Measurements from ENCODE around the gene THBS3. TPM values are rescaled to one million over a fixed set of nuclear protein-coding genes. Genes with fewer than 3 reads are reported as not detected.

Gene THBS3
- total and polyA plus RNA-seq, 2 experiments from 2014 or later: 19.8 to 39.9 TPM

- WGBS (ENCODE audit: low lambda C conversion rate, missing lambda C conversion rate): 98% methylated on average over 7 of the region's 7 CpGs
- H3K27me3 ChIP-seq: peaks cover 5% of the 10 kb centered on the region
- DNase-seq (ENCODE audit: low spot score): no peak
Observed at GRCh38 chr1:155170806-155171205, 36.9 kb downstream of the THBS3 start.

GRCh38 chr1:155170101-155170785 is 37.5 kb downstream of the THBS3 start:
- H3K4me2 ChIP-seq: no peak overlapping the region
- TF ChIP-seq EZH2 (IDR thresholded peaks at IDR 0.05; ENCODE audit: borderline replicate concordance) (no peak), CTCF (IDR thresholded peaks at IDR 0.05; ENCODE audit: poor library complexity) (no peak), EZH2phosphoT487 (IDR thresholded peaks at IDR 0.05; ENCODE audit: low read depth, severe bottlenecking, unreplicated experiment) (no peak)
- H3K4me3 ChIP-seq: no peak overlapping the region
- H3K27me3 ChIP-seq: peaks cover 5% of the 10 kb centered on the region
- 79% methylated on average over 1 of the region's 2 CpGs for WGBS (ENCODE audit: low lambda C conversion rate, missing lambda C conversion rate)
- no peaks in the 10 kb centered on the region for H3K36me3 ChIP-seq (replicated peaks; ENCODE audit: insufficient read depth, low read depth)
- no peaks in the 10 kb centered on the region for H3K9me3 ChIP-seq (ENCODE audit: low read depth)
- H3K9me2 ChIP-seq (replicated peaks; ENCODE audit: insufficient read depth): no peaks in the 10 kb centered on the region
- DNase-seq (ENCODE audit: low spot score): no peak
- peaks cover 16% of the 10 kb centered on the region for H3K4me1 ChIP-seq (ENCODE audit: insufficient read depth)
- H2AFZ ChIP-seq: no peak overlapping the region
- H3K27ac ChIP-seq: no peak overlapping the region
- peaks cover 22% of the 10 kb centered on the region for H3K79me2 ChIP-seq
- no peaks in the 10 kb centered on the region for H4K20me1 ChIP-seq (ENCODE audit: insufficient read depth, poor library complexity, severe bottlenecking)

More at GRCh38 chr1:155170806-155171205, 36.9 kb downstream of the THBS3 start:
- H3K79me2 ChIP-seq: peaks cover 22% of the 10 kb centered on the region
- peaks cover 16% of the 10 kb centered on the region for H3K4me1 ChIP-seq (ENCODE audit: insufficient read depth)
- no peak overlapping the region for H2AFZ ChIP-seq
- H3K4me2 ChIP-seq: no peak overlapping the region
- no peaks in the 10 kb centered on the region for H3K36me3 ChIP-seq (replicated peaks; ENCODE audit: insufficient read depth, low read depth)
- no peaks in the 10 kb centered on the region for H4K20me1 ChIP-seq (ENCODE audit: insufficient read depth, poor library complexity, severe bottlenecking)
- TF ChIP-seq EZH2phosphoT487 (IDR thresholded peaks at IDR 0.05; ENCODE audit: low read depth, severe bottlenecking, unreplicated experiment) (no peak), EZH2 (IDR thresholded peaks at IDR 0.05; ENCODE audit: borderline replicate concordance) (no peak), CTCF (IDR thresholded peaks at IDR 0.05; ENCODE audit: poor library complexity) (no peak)
- no peak overlapping the region for H3K27ac ChIP-seq
- H3K9me3 ChIP-seq (ENCODE audit: low read depth): no peaks in the 10 kb centered on the region
- H3K9me2 ChIP-seq (replicated peaks; ENCODE audit: insufficient read depth): no peaks in the 10 kb centered on the region
- no peak overlapping the region for H3K4me3 ChIP-seq

GRCh38 chr1:155169541-155169940 is 38.2 kb downstream of the THBS3 start:
- peaks cover 16% of the 10 kb centered on the region for H3K4me1 ChIP-seq (ENCODE audit: insufficient read depth)
- no peaks in the 10 kb centered on the region for H3K9me2 ChIP-seq (replicated peaks; ENCODE audit: insufficient read depth)
- no peak overlapping the region for H3K27ac ChIP-seq
- no peaks in the 10 kb centered on the region for H3K9me3 ChIP-seq (ENCODE audit: low read depth)
- no peak overlapping the region for H3K4me2 ChIP-seq
- H3K36me3 ChIP-seq (replicated peaks; ENCODE audit: insufficient read depth, low read depth): no peaks in the 10 kb centered on the region
- H4K20me1 ChIP-seq (ENCODE audit: insufficient read depth, poor library complexity, severe bottlenecking): no peaks in the 10 kb centered on the region
- peaks cover 5% of the 10 kb centered on the region for H3K27me3 ChIP-seq
- TF ChIP-seq CTCF (IDR thresholded peaks at IDR 0.05; ENCODE audit: poor library complexity): no peak
- TF ChIP-seq EZH2 (IDR thresholded peaks at IDR 0.05; ENCODE audit: borderline replicate concordance): no peak
- no peak for TF ChIP-seq EZH2phosphoT487 (IDR thresholded peaks at IDR 0.05; ENCODE audit: low read depth, severe bottlenecking, unreplicated experiment)
- DNase-seq (ENCODE audit: low spot score): no peak
- H3K79me2 ChIP-seq: peaks cover 22% of the 10 kb centered on the region
- no peak overlapping the region for H3K4me3 ChIP-seq
- WGBS (ENCODE audit: low lambda C conversion rate, missing lambda C conversion rate): 92% methylated on average over 5 of the region's 5 CpGs
- no peak overlapping the region for H2AFZ ChIP-seq
